PC-9 (cell line): ENCODE results near the gene ZFP62. TPM values are rescaled to one million over a fixed set of nuclear protein-coding genes. Genes with fewer than 3 reads are reported as not detected.

ENCODE experiments used
- BruUV-seq: library from RNA; stranded (reverse); fragments of 400-500 nt; replicated peaks from 2 replicates; lab custom pipeline; 2021; lab: Mats Ljungman, UMichigan
- CTCF ChIA-PET: fragments of 300-600 bp; sonication (Branson Sonifier 250); formaldehyde crosslinking; loops from one replicate; lab custom pipeline; 2022; ENCODE audit warnings: antibody characterized with exemption; lab: Charles Lee
- POLR2A ChIA-PET: fragments of 300-600 bp; sonication (Branson Sonifier 250); formaldehyde crosslinking; loops from one replicate; lab custom pipeline; 2022; ENCODE audit warnings: antibody characterized with exemption; ENCODE audit not compliant: unreplicated experiment; lab: Charles Lee
- DNase-seq, 2 experiments: peaks; one replicate each; pipeline versions ENCODE4 v3.0.0 to v3.0.0-alpha.2; 2015 to 2022; ENCODE audit warnings: mixed read lengths in 1 of 2
- H2AFZ ChIP-seq: fragments of 200-600 bp; sonication (generic); 2 replicates; pipeline ENCODE4 v1.8.1; 2017; ENCODE audit warnings: antibody characterized with exemption
- H3F3A ChIP-seq: fragments of 200-600 bp; sonication (generic); 2 replicates; pipeline ENCODE4 v1.8.1; 2017; ENCODE audit warnings: antibody characterized with exemption, mild to moderate bottlenecking, low read depth; ENCODE audit not compliant: insufficient read depth
- H3K27ac ChIP-seq: fragments of 200-600 bp; sonication (generic); 2 replicates; pipeline ENCODE4 v1.6.1; 2016; ENCODE audit warnings: mixed run types
- H3K27me3 ChIP-seq: fragments of 200-600 bp; sonication (generic); 2 replicates; pipeline ENCODE4 v1.6.1; 2016; ENCODE audit warnings: low read depth, mixed run types; ENCODE audit not compliant: insufficient read depth
- H3K36me3 ChIP-seq: fragments of 200-600 bp; sonication (generic); 2 replicates; pipeline ENCODE4 v1.6.1; 2016; ENCODE audit warnings: low read depth, mixed run types
- H3K4me1 ChIP-seq: fragments of 200-600 bp; sonication (generic); replicated peaks from 2 replicates; pipeline ENCODE4 v1.6.1; 2016; ENCODE audit warnings: mixed run types; ENCODE audit not compliant: insufficient read depth
- H3K4me2 ChIP-seq: fragments of 200-600 bp; sonication (generic); 2 replicates; pipeline ENCODE4 v1.6.1; 2017; ENCODE audit warnings: mixed run types
- H3K4me3 ChIP-seq: fragments of 200-600 bp; sonication (generic); 2 replicates; pipeline ENCODE4 v1.6.1; 2016; ENCODE audit warnings: mixed run types
- H3K79me2 ChIP-seq: fragments of 200-600 bp; sonication (generic); 2 replicates; pipeline ENCODE4 v1.6.1; 2017; ENCODE audit warnings: low read depth, mixed run types
- H3K9me2 ChIP-seq: fragments of 200-600 bp; sonication (generic); 2 replicates; pipeline ENCODE4 v1.8.1; 2017; ENCODE audit warnings: mild to moderate bottlenecking; ENCODE audit not compliant: insufficient read depth
- H3K9me3 ChIP-seq: fragments of 200-600 bp; sonication (generic); 2 replicates; pipeline ENCODE4 v1.8.1; 2016; ENCODE audit warnings: low read depth; ENCODE audit not compliant: insufficient read depth
- H4K20me1 ChIP-seq: fragments of 200-600 bp; sonication (generic); 2 replicates; pipeline ENCODE4 v1.8.1; 2017; ENCODE audit not compliant: insufficient read depth
- EZH2 ChIP-seq: fragments of 200-600 bp; sonication (generic); IDR thresholded peaks from 2 replicates; pipeline ENCODE4 v1.8.0; 2017; ENCODE audit warnings: antibody characterized with exemption, low read depth
- intact Hi-C: fragments of 100-400 bp; cut with micrococcal nuclease; formaldehyde crosslinking; loops from one replicate; pipeline ENCODE4 v1.10.0; 2022; ENCODE audit not compliant: unreplicated experiment
- total RNA-seq: library from RNA; stranded (reverse); gene quantifications from 2 replicates; pipeline ENCODE4 v1.2.3, GENCODE V29; 2021
- TF ChIP-seq, protein P1 (sequence below): fragments of 200-600 bp; sonication (generic); conservative IDR thresholded peaks from 2 replicates; pipeline ENCODE4 v1.6.1; 2017; ENCODE audit warnings: mixed run types, antibody characterized with exemption, mild to moderate bottlenecking, moderate library complexity

The ZFP62 gene
- total RNA-seq, 1 experiment from 2014 or later = 57.3 TPM

DNA sequence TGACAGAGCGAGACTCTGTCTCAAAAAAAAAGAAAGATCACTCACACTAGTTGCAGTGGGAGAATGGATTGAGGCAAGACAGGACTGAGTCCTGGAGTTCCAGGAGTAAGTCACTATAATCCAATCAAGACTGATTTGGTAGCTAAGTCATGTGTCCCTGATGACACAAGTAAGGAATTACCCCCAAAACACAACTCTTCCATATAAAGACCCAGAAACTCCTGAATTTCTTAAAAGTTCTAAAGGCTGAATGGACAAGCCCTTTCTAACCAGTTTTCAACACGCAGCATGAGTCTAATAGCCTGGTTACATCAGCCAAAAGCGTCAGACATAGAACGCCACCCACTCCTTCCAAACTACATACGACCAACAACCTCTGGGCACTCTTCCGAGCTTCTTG is 2.5 kb downstream of the ZFP62 start:
- Histone ChIP-seq H3K36me3 (peaks cover 26% of the 10 kb centered on the region), H3K9me2 (no peaks in the 10 kb centered on the region), H3K4me3 (no peak overlapping the region), H3K27me3 (no peaks in the 10 kb centered on the region), H3K27ac (no peak overlapping the region), H3K4me2 (no peak overlapping the region), H2AFZ (no peak overlapping the region), H3K4me1 (peaks cover 18% of the 10 kb centered on the region; the same call in 1 of the 2 replicates), H3K9me3 (peaks cover 10% of the 10 kb centered on the region), H3K79me2 (peaks cover 22% of the 10 kb centered on the region), H3F3A (peaks cover 18% of the 10 kb centered on the region), H4K20me1 (no peaks in the 10 kb centered on the region)
- no peak for DNase-seq
- ChIA-PET CTCF (no interaction called here), POLR2A (no interaction called here)
- TF ChIP-seq EZH2 = no peak
- TF ChIP-seq, protein P1, sequence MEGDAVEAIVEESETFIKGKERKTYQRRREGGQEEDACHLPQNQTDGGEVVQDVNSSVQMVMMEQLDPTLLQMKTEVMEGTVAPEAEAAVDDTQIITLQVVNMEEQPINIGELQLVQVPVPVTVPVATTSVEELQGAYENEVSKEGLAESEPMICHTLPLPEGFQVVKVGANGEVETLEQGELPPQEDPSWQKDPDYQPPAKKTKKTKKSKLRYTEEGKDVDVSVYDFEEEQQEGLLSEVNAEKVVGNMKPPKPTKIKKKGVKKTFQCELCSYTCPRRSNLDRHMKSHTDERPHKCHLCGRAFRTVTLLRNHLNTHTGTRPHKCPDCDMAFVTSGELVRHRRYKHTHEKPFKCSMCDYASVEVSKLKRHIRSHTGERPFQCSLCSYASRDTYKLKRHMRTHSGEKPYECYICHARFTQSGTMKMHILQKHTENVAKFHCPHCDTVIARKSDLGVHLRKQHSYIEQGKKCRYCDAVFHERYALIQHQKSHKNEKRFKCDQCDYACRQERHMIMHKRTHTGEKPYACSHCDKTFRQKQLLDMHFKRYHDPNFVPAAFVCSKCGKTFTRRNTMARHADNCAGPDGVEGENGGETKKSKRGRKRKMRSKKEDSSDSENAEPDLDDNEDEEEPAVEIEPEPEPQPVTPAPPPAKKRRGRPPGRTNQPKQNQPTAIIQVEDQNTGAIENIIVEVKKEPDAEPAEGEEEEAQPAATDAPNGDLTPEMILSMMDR = no peak
- BruUV-seq = no TSS peak
- intact Hi-C loops = no loop called here

DNA sequence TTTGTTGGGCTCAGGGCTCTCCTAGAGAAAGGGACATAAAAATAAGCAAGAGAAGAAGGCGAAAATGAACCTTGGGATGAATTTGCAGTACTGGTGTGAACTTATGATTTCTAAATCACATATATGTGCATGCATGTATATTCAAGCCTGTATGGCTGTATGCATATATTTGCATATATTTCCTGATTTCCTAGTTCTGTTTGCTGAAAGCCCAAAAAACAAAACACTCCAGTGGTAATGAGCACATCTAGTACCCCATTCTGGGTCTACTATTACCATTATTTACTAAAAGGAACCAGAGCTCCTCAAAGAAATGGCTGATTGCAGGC is 7.3 kb downstream of the ZFP62 start:
- H3K27me3 ChIP-seq = no peaks in the 10 kb centered on the region
- POLR2A ChIA-PET = no interaction called here
- CTCF ChIA-PET = no interaction called here
- H4K20me1 ChIP-seq = no peaks in the 10 kb centered on the region
- H3K4me1 ChIP-seq = no peaks in the 10 kb centered on the region
- BruUV-seq = no TSS peak
- H3K27ac ChIP-seq = no peak overlapping the region
- H2AFZ ChIP-seq = no peak overlapping the region
- peaks cover 54% of the 10 kb centered on the region for H3K9me3 ChIP-seq
- intact Hi-C loops = no loop called here
- no peak overlapping the region for H3K4me2 ChIP-seq
- TF ChIP-seq, protein P1 = no peak
- no peak for TF ChIP-seq EZH2
- H3F3A ChIP-seq = no peaks in the 10 kb centered on the region
- peaks cover 65% of the 10 kb centered on the region for H3K36me3 ChIP-seq
- no peaks in the 10 kb centered on the region for H3K9me2 ChIP-seq
- no peak for DNase-seq
- no peak overlapping the region for H3K4me3 ChIP-seq
- H3K79me2 ChIP-seq = peaks cover 6% of the 10 kb centered on the region

DNA sequence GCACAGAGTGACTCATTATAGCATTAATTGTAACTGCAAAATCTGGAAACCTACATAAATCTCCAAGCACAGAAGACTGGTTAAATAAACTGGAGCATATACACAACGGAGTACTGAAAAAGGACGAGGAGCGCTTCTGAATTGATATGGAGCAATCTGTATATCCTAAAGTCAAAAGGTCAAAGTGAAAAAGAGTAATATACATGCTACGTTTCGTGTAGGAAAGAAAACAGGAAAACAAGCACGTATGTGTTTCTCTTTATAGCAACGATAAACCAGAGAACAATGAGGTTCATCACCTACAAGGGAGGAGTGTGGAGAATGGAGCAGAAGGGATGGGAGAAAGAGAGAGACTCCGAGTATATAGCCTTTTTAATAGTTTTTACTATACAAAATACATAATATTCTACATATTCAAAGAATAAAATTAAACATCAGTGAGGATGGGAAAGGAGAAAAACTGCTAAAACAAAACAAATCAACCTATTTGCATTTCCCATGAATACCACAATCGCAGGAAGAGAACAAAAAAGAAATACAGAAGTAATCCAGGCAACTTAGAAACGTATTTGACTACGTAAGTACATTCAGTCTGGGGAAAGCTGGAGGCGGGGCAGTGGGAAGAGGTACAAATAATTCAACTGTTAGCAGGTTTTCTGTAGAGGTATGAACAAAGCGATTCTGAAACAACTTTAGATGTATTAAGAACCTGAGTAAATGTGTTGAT is 7.8 kb downstream of the ZFP62 start:
- Histone ChIP-seq H4K20me1 (no peaks in the 10 kb centered on the region), H3F3A (no peaks in the 10 kb centered on the region), H3K79me2 (peaks cover under 1% of the 10 kb centered on the region), H3K9me2 (no peaks in the 10 kb centered on the region), H2AFZ (no peak overlapping the region), H3K4me3 (no peak overlapping the region), H3K27ac (no peak overlapping the region), H3K4me2 (no peak overlapping the region), H3K27me3 (no peaks in the 10 kb centered on the region), H3K9me3 (peaks cover 59% of the 10 kb centered on the region), H3K36me3 (peaks cover 65% of the 10 kb centered on the region), H3K4me1 (no peaks in the 10 kb centered on the region)
- intact Hi-C loops = no loop called here
- TF ChIP-seq, protein P1 = no peak
- TF ChIP-seq EZH2 = no peak
- no TSS peak for BruUV-seq
- POLR2A ChIA-PET = no interaction called here
- no peak for DNase-seq
- CTCF ChIA-PET = no interaction called here
